GM23338 (cell line): ENCODE data around the gene MAPRE3.

Experiments
- EZH2 ChIP-seq: fragments of 200-600 bp; sonication (generic); IDR thresholded peaks from one replicate; pipeline ENCODE4 v1.8.0; 2017; ENCODE audit warnings: antibody characterized with exemption, mild to moderate bottlenecking, low read depth; ENCODE audit not compliant: unreplicated experiment
- TF ChIP-seq, protein P1 (sequence below), 2 experiments: fragments of 200-600 bp in 1 of 2; sonication (generic) in 1 of 2; conservative IDR thresholded peaks; 2 replicates each; pipeline versions ENCODE4 v1.5.1 to v1.6.1; 2016 to 2017; ENCODE audit warnings: antibody characterized with exemption in 2 of 2, low read depth in 2 of 2, mild to moderate bottlenecking in 2 of 2, moderate library complexity in 1 of 2

DNA sequence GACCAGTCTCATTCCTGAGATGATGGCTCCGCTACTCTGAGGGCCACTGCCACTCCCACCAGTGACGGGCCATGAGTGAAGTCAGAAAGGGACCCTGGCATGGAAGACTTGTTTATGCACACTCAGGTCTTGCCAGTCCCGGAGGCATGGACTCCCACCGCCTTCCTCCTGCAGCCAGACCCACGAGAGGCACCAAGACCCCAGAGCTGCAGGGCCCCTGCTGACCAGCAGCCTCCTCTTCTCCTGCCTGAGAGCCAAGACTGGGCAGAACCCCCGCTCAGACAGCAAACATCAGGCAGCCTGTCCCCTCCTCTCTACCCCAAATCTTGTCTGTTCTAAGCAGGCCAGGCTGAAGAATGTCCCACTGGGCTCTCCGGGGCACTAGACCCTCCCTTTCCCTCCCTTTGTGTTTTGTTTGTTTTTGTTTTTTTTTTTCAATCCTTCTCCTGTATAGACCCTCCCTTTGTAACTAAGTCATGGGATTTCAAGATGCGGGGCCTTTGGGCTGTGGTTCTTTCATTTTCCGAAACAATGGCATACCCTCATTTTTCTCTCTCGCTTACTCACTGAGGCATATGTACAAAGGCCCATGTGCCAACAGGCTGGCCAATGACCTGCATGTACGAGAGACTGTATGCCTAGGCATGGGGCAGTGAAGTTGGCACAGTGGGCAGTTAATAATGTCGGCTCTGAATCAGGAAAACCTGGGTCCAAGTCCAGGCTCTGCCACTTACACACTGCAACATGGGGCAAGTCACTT is 24.3 kb upstream of the MAPRE3 start:
- TF ChIP-seq EZH2 = no peak
- TF ChIP-seq, protein P1, sequence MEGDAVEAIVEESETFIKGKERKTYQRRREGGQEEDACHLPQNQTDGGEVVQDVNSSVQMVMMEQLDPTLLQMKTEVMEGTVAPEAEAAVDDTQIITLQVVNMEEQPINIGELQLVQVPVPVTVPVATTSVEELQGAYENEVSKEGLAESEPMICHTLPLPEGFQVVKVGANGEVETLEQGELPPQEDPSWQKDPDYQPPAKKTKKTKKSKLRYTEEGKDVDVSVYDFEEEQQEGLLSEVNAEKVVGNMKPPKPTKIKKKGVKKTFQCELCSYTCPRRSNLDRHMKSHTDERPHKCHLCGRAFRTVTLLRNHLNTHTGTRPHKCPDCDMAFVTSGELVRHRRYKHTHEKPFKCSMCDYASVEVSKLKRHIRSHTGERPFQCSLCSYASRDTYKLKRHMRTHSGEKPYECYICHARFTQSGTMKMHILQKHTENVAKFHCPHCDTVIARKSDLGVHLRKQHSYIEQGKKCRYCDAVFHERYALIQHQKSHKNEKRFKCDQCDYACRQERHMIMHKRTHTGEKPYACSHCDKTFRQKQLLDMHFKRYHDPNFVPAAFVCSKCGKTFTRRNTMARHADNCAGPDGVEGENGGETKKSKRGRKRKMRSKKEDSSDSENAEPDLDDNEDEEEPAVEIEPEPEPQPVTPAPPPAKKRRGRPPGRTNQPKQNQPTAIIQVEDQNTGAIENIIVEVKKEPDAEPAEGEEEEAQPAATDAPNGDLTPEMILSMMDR (conservative IDR thresholded peaks at IDR 0.05; ENCODE audit: low read depth in 2 of 2) = no peak
